ENCODE measurements around the gene LMTK3. TPM values are rescaled to one million over a fixed set of nuclear protein-coding genes. Genes with fewer than 3 reads are reported as not detected.
"Not testable (repeated sequence)": the region's sequence is repeated elsewhere in the genome, so short reads cannot be mapped to it uniquely, and the experiment has no call there.

LMTK3 gene
- total RNA-seq, 1 experiment from 2014 or later, result 10.6 TPM

GRCh38 chr19:48540110-48540509, 28.5 kb upstream of the LMTK3 start:
- intact Hi-C loops (cut with micrococcal nuclease; ENCODE audit: unreplicated experiment), result no loop called here
- no TSS peak for BruUV-seq (replicated peaks)
- no peak overlapping the region for H3K27ac ChIP-seq (ENCODE audit: low read length)
- no peak overlapping the region for H3K4me3 ChIP-seq (ENCODE audit: low read depth in 2 of 2, low read length in 2 of 2)
- ATAC-seq (peak; percentile 65), DNase-seq (ENCODE audit: low read depth, low spot score) (no peak)
- no peaks in the 10 kb centered on the region for H3K9me3 ChIP-seq (ENCODE audit: control insufficient read depth, insufficient read depth, low read depth, low read length)
- POLR2A ChIA-PET, result no interaction called here
- in situ Hi-C loops (cut with HindIII; ENCODE audit: low pct_unique_long_range_greater_than_20kb, low sequenced_read_pairs), result no loop called here
- no peaks in the 10 kb centered on the region for H3K36me3 ChIP-seq (ENCODE audit: control insufficient read depth, insufficient read depth, low read length)
- peaks cover 3% of the 10 kb centered on the region for H3K4me1 ChIP-seq (ENCODE audit: control insufficient read depth, insufficient read depth, low read length)
- H3K27me3 ChIP-seq (ENCODE audit: control insufficient read depth, insufficient read depth, low read length), result no peaks in the 10 kb centered on the region
- TF ChIP-seq REST (IDR thresholded peaks at IDR 0.05; ENCODE audit: insufficient read depth in 1 of 2, low read depth in 2 of 2, low read length in 1 of 2) (no peak), TCF7L2 (IDR thresholded peaks at IDR 0.05; ENCODE audit: low read depth, low read length) (no peak), POLR2AphosphoS5 (IDR thresholded peaks at IDR 0.05; ENCODE audit: low read depth, low read length) (no peak), CTCF (IDR thresholded peaks at IDR 0.05) (no peak), SIN3A (IDR thresholded peaks at IDR 0.05; ENCODE audit: borderline replicate concordance, insufficient read depth, low read depth, low read length) (no peak)
- CTCF ChIA-PET, result interaction anchor here (0.5 kb wide), 1 partner anchor 17 kb away, joined by 4 read pairs; no protein-coding TSS in a partner anchor

GRCh38 chr19:48539503-48540096, 28.0 kb upstream of the LMTK3 start:
- ATAC-seq (no peak), DNase-seq (ENCODE audit: low read depth, low spot score) (no peak)
- Histone ChIP-seq H3K27me3 (ENCODE audit: control insufficient read depth, insufficient read depth, low read length) (no peaks in the 10 kb centered on the region), H3K4me1 (ENCODE audit: control insufficient read depth, insufficient read depth, low read length) (peaks cover 3% of the 10 kb centered on the region), H3K27ac (ENCODE audit: low read length) (no peak overlapping the region), H3K9me3 (ENCODE audit: control insufficient read depth, insufficient read depth, low read depth, low read length) (no peaks in the 10 kb centered on the region), H3K36me3 (ENCODE audit: control insufficient read depth, insufficient read depth, low read length) (no peaks in the 10 kb centered on the region), H3K4me3 (ENCODE audit: low read depth in 2 of 2, low read length in 2 of 2) (no peak overlapping the region)
- intact Hi-C loops (cut with micrococcal nuclease; ENCODE audit: unreplicated experiment) (no loop called here), in situ Hi-C loops (cut with HindIII; ENCODE audit: low pct_unique_long_range_greater_than_20kb, low sequenced_read_pairs) (no loop called here)
- ChIA-PET CTCF (interaction anchor here (0.5 to 0.7 kb wide), 3 partner anchors 16 to 148 kb away, joined by 3 to 19 read pairs (median 4); partner anchors contain the start of gene KDELR1), POLR2A (interaction anchor here (0.5 kb wide), 1 partner anchor 219 kb away, joined by 13 read pairs; no protein-coding TSS in a partner anchor)
- no TSS peak for BruUV-seq (replicated peaks)
- no peak for TF ChIP-seq REST (IDR thresholded peaks at IDR 0.05; ENCODE audit: insufficient read depth in 1 of 2, low read depth in 2 of 2, low read length in 1 of 2)
- no peak for TF ChIP-seq SIN3A (IDR thresholded peaks at IDR 0.05; ENCODE audit: borderline replicate concordance, insufficient read depth, low read depth, low read length)
- TF ChIP-seq CTCF (IDR thresholded peaks at IDR 0.05), result no peak
- TF ChIP-seq TCF7L2 (IDR thresholded peaks at IDR 0.05; ENCODE audit: low read depth, low read length), result no peak
- no peak for TF ChIP-seq POLR2AphosphoS5 (IDR thresholded peaks at IDR 0.05; ENCODE audit: low read depth, low read length)

- H3K27ac ChIP-seq (ENCODE audit: low read length); ATAC-seq; BruUV-seq (replicated peaks); H3K27me3 ChIP-seq (ENCODE audit: control insufficient read depth, insufficient read depth, low read length); H3K36me3 ChIP-seq (ENCODE audit: control insufficient read depth, insufficient read depth, low read length); CTCF ChIA-PET; in situ Hi-C loops (cut with HindIII; ENCODE audit: low pct_unique_long_range_greater_than_20kb, low sequenced_read_pairs); H3K4me1 ChIP-seq (ENCODE audit: control insufficient read depth, insufficient read depth, low read length); intact Hi-C loops (cut with micrococcal nuclease; ENCODE audit: unreplicated experiment); DNase-seq (ENCODE audit: low read depth, low spot score); POLR2A ChIA-PET; H3K9me3 ChIP-seq (ENCODE audit: control insufficient read depth, insufficient read depth, low read depth, low read length); H3K4me3 ChIP-seq (ENCODE audit: low read depth in 2 of 2, low read length in 2 of 2): not testable (repeated sequence)
Observed at GRCh38 chr19:48538057-48538456, 26.4 kb upstream of the LMTK3 start.
